Bronchial smooth muscle cell (primary cell): ENCODE data around the gene IL17RB. TPM values are rescaled to one million over a fixed set of nuclear protein-coding genes. Genes with fewer than 3 reads are reported as not detected.

Experiments
- total RNA-seq: library from RNA; depleted of rRNA; stranded (reverse); fragments of >200 nt; gene quantifications from 2 replicates; pipeline ENCODE4 v1.2.1, GENCODE V29; 2014

IL17RB gene
- total RNA-seq = under 0.01 and 0.09 TPM in 2 replicates

DNA sequence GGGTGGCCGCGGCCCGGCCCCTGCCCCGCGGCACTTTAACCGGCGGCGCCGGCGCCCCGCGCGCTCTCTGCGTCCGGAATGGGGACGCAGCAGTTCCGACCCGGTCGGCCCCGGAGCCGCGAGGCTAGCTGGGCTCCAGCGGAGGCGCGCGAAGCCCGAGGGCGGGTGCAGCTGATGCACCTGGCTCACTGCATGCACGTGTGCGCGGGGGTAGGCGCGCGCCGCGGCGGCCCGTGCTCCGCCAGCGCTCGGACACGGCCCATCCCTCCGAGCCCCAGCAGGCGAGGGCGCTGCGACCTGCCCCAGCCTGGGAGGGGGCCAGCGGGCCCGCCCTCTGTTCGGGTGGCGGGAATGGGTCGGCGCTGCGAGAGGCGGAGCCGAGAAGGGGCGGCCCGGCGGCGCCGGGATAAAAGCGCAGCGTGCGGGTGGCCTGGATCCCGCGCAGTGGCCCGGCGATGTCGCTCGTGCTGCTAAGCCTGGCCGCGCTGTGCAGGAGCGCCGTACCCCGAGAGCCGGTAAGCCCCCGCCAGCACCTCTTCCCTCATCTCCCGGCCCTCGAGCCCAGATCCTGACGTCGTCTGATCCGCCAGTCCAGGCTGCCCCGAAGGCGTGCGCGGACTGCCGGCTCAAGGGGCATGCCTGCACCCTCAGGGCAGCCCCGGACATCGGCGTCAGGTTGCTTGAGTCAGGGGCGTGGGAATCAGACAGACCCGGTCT lies at the start of gene IL17RB, which contains the start of gene CHDH:
IL17RB (plus strand) TSS at position 435 of the 717 bp plus-strand sequence; CDS start at position 456, 21 bp downstream.
CHDH (minus strand) TSS at position 286 of the 717 bp plus-strand sequence. CDS start 22,411 bp downstream, outside the sequence.

DNA sequence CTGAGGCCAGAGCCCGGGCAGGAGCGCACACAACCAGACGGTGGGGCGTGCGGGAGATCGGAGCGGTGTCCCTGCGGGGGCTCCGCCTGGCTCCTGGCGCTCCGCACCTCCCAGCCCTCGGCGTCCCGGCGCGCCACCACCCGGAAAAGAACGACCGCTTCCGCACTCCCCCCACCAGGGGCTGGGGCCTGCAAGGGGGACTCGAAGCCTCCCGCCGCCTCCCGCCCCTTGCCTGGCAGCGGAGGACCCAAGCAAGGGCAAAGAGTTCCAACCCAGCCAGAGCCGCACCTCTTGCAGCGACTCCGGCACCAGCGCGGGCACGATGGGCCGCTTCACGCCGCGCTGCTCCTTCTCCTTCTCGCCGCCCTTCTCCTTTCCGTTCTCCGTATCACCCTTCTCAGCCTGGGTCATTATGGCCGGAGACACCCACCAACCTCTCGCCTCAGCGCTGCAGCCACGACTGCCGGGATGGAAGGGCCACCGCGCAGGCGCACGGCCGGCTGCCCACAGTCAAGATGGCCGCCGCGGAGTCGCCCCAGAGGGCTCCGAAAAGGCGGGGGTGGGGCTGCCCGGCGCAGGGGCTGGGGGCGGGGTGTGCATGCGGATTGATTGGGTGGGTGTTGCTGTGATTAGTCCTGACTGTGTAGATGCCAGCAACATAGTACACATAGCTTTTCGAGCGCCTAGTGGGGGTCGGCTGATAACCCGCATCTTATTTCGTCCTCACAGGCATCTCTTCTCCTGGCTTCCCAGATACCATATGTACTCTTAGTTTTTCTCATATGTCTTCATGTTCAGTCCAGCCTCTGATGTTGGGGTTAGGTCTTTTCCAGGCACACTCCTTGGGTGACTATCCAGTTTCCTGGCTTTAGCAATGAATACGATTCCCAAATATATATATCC lies 35.6 kb downstream of the IL17RB start, which contains the start of gene ACTR8:
ACTR8 (minus strand) TSS at position 462 of the 903 bp plus-strand sequence; CDS start at position 411, 51 bp downstream.

GRCh38 chr3:53891497-53892285 lies 45.3 kb downstream of the IL17RB start, which contains the start of gene SELENOK:
Gene SELENOK, minus strand, starts transcription at chr3:53891859.

Other genes with a start within 250 kb of the IL17RB start
- 0.09 and 0.16 TPM in 2 replicates for gene CHDH, start 149 bp upstream of the IL17RB start, total RNA-seq
- 41.8 and 42.8 TPM in 2 replicates for gene ACTR8, start 35.6 kb downstream of the IL17RB start, total RNA-seq
- 16.1 and 20.2 TPM in 2 replicates for gene SELENOK, start 45.3 kb downstream of the IL17RB start, total RNA-seq